Chondrocyte (in vitro differentiated cells): ENCODE measurements around the gene KCNIP2. TPM values are rescaled to one million over a fixed set of nuclear protein-coding genes. Genes with fewer than 3 reads are reported as not detected.
A peak's percentile ranks its signal among the peaks of the same experiment; 100 is the strongest.

ENCODE experiments used
- DNase-seq: peaks from one replicate; pipeline ENCODE4 v3.0.0; 2021; ENCODE audit warnings: mixed read lengths, low spot score
- H3K27ac Mint-ChIP-seq: one replicate; pipeline ENCODE4 v1.8.0; 2021; ENCODE audit warnings: mild to moderate bottlenecking, moderate library complexity, mixed read lengths; ENCODE audit not compliant: unreplicated experiment
- H3K27me3 Mint-ChIP-seq: 2 replicates; pipeline ENCODE4 v1.8.0; 2021; ENCODE audit warnings: low read depth, mixed read lengths
- H3K36me3 Mint-ChIP-seq: 2 replicates; pipeline ENCODE4 v1.8.0; 2021; ENCODE audit warnings: low read depth, mixed read lengths
- H3K4me1 Mint-ChIP-seq: 2 replicates; pipeline ENCODE4 v1.8.0; 2021; ENCODE audit warnings: low read depth, mild to moderate bottlenecking, mixed read lengths
- H3K4me3 Mint-ChIP-seq: one replicate; pipeline ENCODE4 v1.8.0; 2021; ENCODE audit warnings: mild to moderate bottlenecking, moderate library complexity, mixed read lengths; ENCODE audit not compliant: unreplicated experiment
- H3K9me3 Mint-ChIP-seq: 2 replicates; pipeline ENCODE4 v1.8.0; 2021; ENCODE audit warnings: low read depth, mixed read lengths
- CTCF ChIP-seq: fragments of 200-600 bp; sonication (generic); IDR thresholded peaks from 2 replicates; pipeline ENCODE4 v1.5.0; 2021; ENCODE audit warnings: antibody characterized with exemption, mild to moderate bottlenecking, moderate library complexity
- total RNA-seq: library from RNA; stranded (reverse); gene quantifications from 3 replicates; pipeline ENCODE4 v1.2.1, GENCODE V29; 2021

The KCNIP2 gene
- total RNA-seq, 1 donor from 2014 or later = 1.9 TPM

- no peak for TF ChIP-seq CTCF
- Mint-ChIP-seq H3K4me3 (no peak overlapping the region), H3K27me3 (no peaks in the 10 kb centered on the region), H3K4me1 (peaks cover 12% of the 10 kb centered on the region), H3K27ac (peak overlapping the region; percentile 42), H3K36me3 (no peaks in the 10 kb centered on the region), H3K9me3 (no peaks in the 10 kb centered on the region)
- DNase-seq = no peak
Measured at GRCh38 chr10:101878869-101879268, 35.3 kb upstream of the KCNIP2 start.

- Mint-ChIP-seq H3K4me3 (no peak overlapping the region), H3K4me1 (peaks cover 12% of the 10 kb centered on the region), H3K9me3 (no peaks in the 10 kb centered on the region), H3K27me3 (no peaks in the 10 kb centered on the region), H3K36me3 (peaks cover 1% of the 10 kb centered on the region), H3K27ac (no peak overlapping the region)
- no peak for DNase-seq
- no peak for TF ChIP-seq CTCF
Measured at GRCh38 chr10:101875068-101875688, 31.6 kb upstream of the KCNIP2 start.

DNA sequence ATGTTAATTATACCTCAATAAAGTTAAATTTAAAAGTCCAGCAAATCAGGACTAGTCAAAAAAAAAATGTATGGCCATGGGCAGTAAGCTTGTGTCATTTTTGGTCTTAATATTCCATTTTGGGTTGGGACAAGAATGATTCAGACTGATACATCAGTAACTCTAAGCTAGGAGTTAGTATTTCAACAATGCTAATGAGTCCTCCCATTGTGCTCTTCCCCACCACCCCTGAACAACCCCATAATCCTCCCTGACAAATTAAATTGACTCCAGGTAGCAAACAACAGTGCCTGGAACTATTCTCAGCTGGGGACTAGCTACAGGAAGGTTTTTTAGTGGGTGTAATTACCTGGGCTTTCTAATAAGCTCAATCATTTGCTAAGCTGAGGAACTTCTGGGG, 30.7 kb upstream of the KCNIP2 start:
- H3K27ac Mint-ChIP-seq = no peak overlapping the region
- TF ChIP-seq CTCF = no peak

DNA sequence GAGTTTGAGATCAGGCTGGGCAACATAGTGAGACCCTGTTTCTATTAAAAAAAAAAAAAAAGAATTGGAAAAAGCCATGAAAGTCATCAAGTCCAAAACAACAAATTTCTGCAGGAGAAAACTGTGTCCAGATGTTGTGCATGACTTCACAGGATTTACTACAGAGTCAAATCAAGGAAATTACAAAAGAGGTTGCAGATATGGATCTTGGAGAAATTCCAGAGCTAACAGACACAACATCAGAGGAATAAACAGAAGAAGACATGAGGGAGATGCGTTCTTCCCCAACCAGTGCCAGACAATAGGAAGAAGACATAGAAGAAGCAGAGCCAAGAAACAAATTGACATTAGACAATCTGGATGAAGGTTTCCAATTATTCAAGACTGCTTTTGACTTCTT, 24.3 kb upstream of the KCNIP2 start:
- TF ChIP-seq CTCF = no peak
- no peaks in the 10 kb centered on the region for H3K27me3 Mint-ChIP-seq
- H3K27ac Mint-ChIP-seq = no peak overlapping the region
- no peak for DNase-seq
- no peak overlapping the region for H3K4me3 Mint-ChIP-seq
- peaks cover 13% of the 10 kb centered on the region for H3K36me3 Mint-ChIP-seq
- peaks cover 11% of the 10 kb centered on the region for H3K9me3 Mint-ChIP-seq
- H3K4me1 Mint-ChIP-seq = no peaks in the 10 kb centered on the region

More for the DNA sequence above, 30.7 kb upstream of the KCNIP2 start:
- Mint-ChIP-seq H3K4me3 (no peak overlapping the region), H3K4me1 (peaks cover 5% of the 10 kb centered on the region), H3K9me3 (no peaks in the 10 kb centered on the region), H3K36me3 (peaks cover 1% of the 10 kb centered on the region), H3K27me3 (no peaks in the 10 kb centered on the region)
- DNase-seq = no peak

DNA sequence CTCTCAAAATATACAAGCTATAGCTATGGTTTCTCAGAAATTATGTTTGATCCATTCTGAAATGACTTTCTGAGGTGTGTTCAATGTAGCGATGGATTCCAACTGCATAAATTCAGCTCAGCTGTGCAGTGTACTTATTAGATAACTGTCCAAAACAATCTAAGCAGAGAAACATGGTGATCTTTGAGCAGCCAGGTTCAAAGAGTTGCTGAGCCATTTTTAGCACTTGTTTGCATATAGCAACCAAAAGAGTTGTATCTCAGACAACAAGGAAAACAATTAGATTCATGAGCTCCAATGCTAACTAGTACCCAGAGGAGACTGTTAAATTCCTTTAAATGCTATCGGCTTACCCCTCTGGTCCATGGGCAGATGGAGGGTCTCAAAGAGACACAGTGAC, 15.9 kb upstream of the KCNIP2 start:
- H3K36me3 Mint-ChIP-seq = peaks cover 15% of the 10 kb centered on the region
- no peak overlapping the region for H3K27ac Mint-ChIP-seq
- H3K27me3 Mint-ChIP-seq = no peaks in the 10 kb centered on the region
- peaks cover 12% of the 10 kb centered on the region for H3K9me3 Mint-ChIP-seq
- no peak for TF ChIP-seq CTCF
- H3K4me1 Mint-ChIP-seq = no peaks in the 10 kb centered on the region
- H3K4me3 Mint-ChIP-seq = no peak overlapping the region
- DNase-seq = no peak
